GM23338 (cell line): Measurements from ENCODE around the gene LINC00305.

Source experiments
- CREB1 ChIP-seq: fragments of 250-450 bp; sonication (Bioruptor Pico); IDR thresholded peaks from 2 replicates; pipeline ENCODE4 v1.5.0; 2020; ENCODE audit warnings: low read depth, mild to moderate bottlenecking, moderate library complexity
- CTCF ChIP-seq, 2 experiments: fragments of 200-600 bp in 1 of 2; sonication (generic) in 1 of 2; conservative IDR thresholded peaks; 2 replicates each; pipeline versions ENCODE4 v1.5.1 to v1.6.1; 2016 to 2017; ENCODE audit warnings: antibody characterized with exemption in 2 of 2, low read depth in 2 of 2, mild to moderate bottlenecking in 2 of 2, moderate library complexity in 1 of 2
- EZH2 ChIP-seq: fragments of 200-600 bp; sonication (generic); IDR thresholded peaks from one replicate; pipeline ENCODE4 v1.8.0; 2017; ENCODE audit warnings: antibody characterized with exemption, mild to moderate bottlenecking, low read depth; ENCODE audit not compliant: unreplicated experiment
- JUNB ChIP-seq: IDR thresholded peaks from one replicate; pipeline ENCODE4 v1.6.1; 2016; ENCODE audit warnings: antibody characterized with exemption; ENCODE audit not compliant: unreplicated experiment

- TF ChIP-seq EZH2 (no peak), CREB1 (CRISPR knock-in tag) (no peak), CTCF (conservative IDR thresholded peaks at IDR 0.05; ENCODE audit: low read depth in 2 of 2) (no peak), JUNB (no peak)
These were observed 30.0 kb upstream of the LINC00305 start for GRCh38 chr18:64178860-64179259.
